CD4-positive, alpha-beta T cell (primary cell): ENCODE measurements around the gene CSRP1. TPM values are rescaled to one million over a fixed set of nuclear protein-coding genes. Genes with fewer than 3 reads are reported as not detected.

ENCODE experiments used
- ATAC-seq: fragments of 200-7000 bp; cut with Tn5 transposase; one replicate; pipeline ENCODE4 v1.10.0; 2022; ENCODE audit warnings: mild to moderate bottlenecking; ENCODE audit not compliant: poor library complexity
- CTCF ChIA-PET: fragments of 350-600 bp; sonication (Branson Sonifier 250); formaldehyde crosslinking; loops from one replicate; lab custom pipeline; 2021; ENCODE audit warnings: antibody characterized with exemption, inconsistent platforms; lab: Charles Lee
- POLR2A ChIA-PET: fragments of 350-600 bp; sonication (Branson Sonifier 250); formaldehyde crosslinking; loops from one replicate; lab custom pipeline; 2021; ENCODE audit warnings: antibody characterized with exemption, inconsistent platforms; lab: Charles Lee
- DNase-seq, 14 experiments: peaks; one replicate each; pipeline ENCODE4 v3.0.0-alpha.2; 2013 to 2020; ENCODE audit warnings: mixed read lengths in 2 of 14
- H3K27ac ChIP-seq, 2 donors: one replicate each; pipeline versions ENCODE4 v1.5.1 to v1.7.0; 2013; ENCODE audit warnings: low read length in 2 of 2, low read depth in 1 of 2, mild to moderate bottlenecking in 1 of 2
- H3K27me3 ChIP-seq, 2 experiments: 1 replicate in 1 of 2; 2 replicates in 1 of 2; pipeline versions ENCODE4 v1.6.1 to v1.7.0; 2013; ENCODE audit warnings: low read length in 2 of 2, control low read depth in 1 of 2, mild to moderate bottlenecking in 1 of 2, moderate library complexity in 1 of 2; ENCODE audit not compliant: insufficient read depth in 2 of 2, control insufficient read depth in 1 of 2
- H3K36me3 ChIP-seq: one replicate; pipeline ENCODE4 v1.6.1; 2013; ENCODE audit warnings: low read length, control low read depth; ENCODE audit not compliant: insufficient read depth
- H3K4me1 ChIP-seq: one replicate; pipeline ENCODE4 v1.6.1; 2013; ENCODE audit warnings: low read length, control low read depth; ENCODE audit not compliant: insufficient read depth
- H3K4me3 ChIP-seq: one replicate; pipeline ENCODE4 v1.5.1; 2013; ENCODE audit warnings: mild to moderate bottlenecking, low read length, moderate library complexity
- H3K9me3 ChIP-seq, 2 experiments: 1 replicate in 1 of 2; 2 replicates in 1 of 2; pipeline versions ENCODE4 v1.6.1 to v1.7.0; 2013; ENCODE audit warnings: low read length in 2 of 2, mild to moderate bottlenecking in 2 of 2, control low read depth in 1 of 2, moderate library complexity in 1 of 2; ENCODE audit not compliant: control insufficient read depth in 1 of 2, insufficient read depth in 1 of 2
- H3K27ac Mint-ChIP-seq: one replicate; pipeline ENCODE4 v1.8.0; 2020; ENCODE audit warnings: mixed read lengths
- H3K27me3 Mint-ChIP-seq: one replicate; pipeline ENCODE4 v1.8.0; 2021; ENCODE audit warnings: mixed read lengths
- H3K36me3 Mint-ChIP-seq: one replicate; pipeline ENCODE4 v1.8.0; 2021; ENCODE audit warnings: low read depth, mixed read lengths
- H3K4me1 Mint-ChIP-seq: one replicate; pipeline ENCODE4 v1.8.0; 2021; ENCODE audit warnings: low read depth, mixed read lengths
- H3K4me3 Mint-ChIP-seq: one replicate; pipeline ENCODE4 v1.8.0; 2020; ENCODE audit warnings: mild to moderate bottlenecking, mixed read lengths
- H3K9me3 Mint-ChIP-seq: one replicate; pipeline ENCODE4 v1.8.0; 2020; ENCODE audit warnings: mixed read lengths
- intact Hi-C, 2 experiments: fragments of 100-400 bp; cut with DNase I in 1 of 2; cut with micrococcal nuclease in 1 of 2; formaldehyde crosslinking; loops; one replicate each; pipeline versions ENCODE4 v1.15.1 to v1.9.0; 2023 to 2025; cut with DNase I, micrococcal nuclease
- total RNA-seq, 174 experiments: library from RNA in 2 of 174; stranded (reverse) in 2 of 174; gene quantifications; one replicate each; pipeline ENCODE4 v1.2.3 and lab custom pipeline; 2021 to 2026
- TF ChIP-seq, protein P1 (sequence below): fragments of 200-600 bp; IDR thresholded peaks from one replicate; pipeline ENCODE4 v1.8.0; 2022; ENCODE audit warnings: antibody characterized with exemption, mild to moderate bottlenecking

CSRP1 gene
- total RNA-seq, 2 experiments from 2014 or later, result 34.8 to 39.9 TPM

DNA sequence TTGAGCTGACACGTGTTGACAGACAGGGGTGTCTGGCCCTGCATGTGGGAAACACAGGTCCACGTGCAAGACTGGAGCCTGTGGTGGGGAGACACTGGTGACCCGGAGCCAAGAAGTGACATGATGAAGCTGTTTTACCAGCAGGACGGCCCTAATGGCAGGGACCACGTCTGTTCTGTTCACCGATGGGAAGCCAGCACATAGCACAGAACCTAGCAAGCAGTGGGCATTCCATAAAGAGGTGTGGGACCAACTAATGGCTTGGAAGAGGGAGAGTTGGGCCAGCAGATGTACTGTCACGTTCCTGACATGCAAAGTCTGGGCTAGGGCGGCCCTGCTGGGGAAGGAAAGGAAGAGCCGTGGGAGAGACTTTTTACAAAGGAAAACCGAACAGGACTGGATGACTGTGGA lies 47.3 kb upstream of the CSRP1 start:
- ChIA-PET POLR2A (no interaction called here), CTCF (no interaction called here)
- H3K27me3 Mint-ChIP-seq, result no peaks in the 10 kb centered on the region
- ATAC-seq, result no peak
- no peaks in the 10 kb centered on the region for H3K9me3 Mint-ChIP-seq
- Histone ChIP-seq H3K27me3 (no peaks in the 10 kb centered on the region), H3K4me3 (no peak overlapping the region), H3K9me3 (no peaks in the 10 kb centered on the region), H3K36me3 (no peaks in the 10 kb centered on the region), H3K4me1 (no peaks in the 10 kb centered on the region), H3K27ac (no peak overlapping the region)
- TF ChIP-seq, protein P1, sequence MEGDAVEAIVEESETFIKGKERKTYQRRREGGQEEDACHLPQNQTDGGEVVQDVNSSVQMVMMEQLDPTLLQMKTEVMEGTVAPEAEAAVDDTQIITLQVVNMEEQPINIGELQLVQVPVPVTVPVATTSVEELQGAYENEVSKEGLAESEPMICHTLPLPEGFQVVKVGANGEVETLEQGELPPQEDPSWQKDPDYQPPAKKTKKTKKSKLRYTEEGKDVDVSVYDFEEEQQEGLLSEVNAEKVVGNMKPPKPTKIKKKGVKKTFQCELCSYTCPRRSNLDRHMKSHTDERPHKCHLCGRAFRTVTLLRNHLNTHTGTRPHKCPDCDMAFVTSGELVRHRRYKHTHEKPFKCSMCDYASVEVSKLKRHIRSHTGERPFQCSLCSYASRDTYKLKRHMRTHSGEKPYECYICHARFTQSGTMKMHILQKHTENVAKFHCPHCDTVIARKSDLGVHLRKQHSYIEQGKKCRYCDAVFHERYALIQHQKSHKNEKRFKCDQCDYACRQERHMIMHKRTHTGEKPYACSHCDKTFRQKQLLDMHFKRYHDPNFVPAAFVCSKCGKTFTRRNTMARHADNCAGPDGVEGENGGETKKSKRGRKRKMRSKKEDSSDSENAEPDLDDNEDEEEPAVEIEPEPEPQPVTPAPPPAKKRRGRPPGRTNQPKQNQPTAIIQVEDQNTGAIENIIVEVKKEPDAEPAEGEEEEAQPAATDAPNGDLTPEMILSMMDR, result no peak
- DNase-seq, result no peak
- no peak overlapping the region for H3K4me3 Mint-ChIP-seq
- H3K27ac Mint-ChIP-seq, result no peak overlapping the region
- no peaks in the 10 kb centered on the region for H3K36me3 Mint-ChIP-seq
- intact Hi-C loops, result no loop called here
- H3K4me1 Mint-ChIP-seq, result no peaks in the 10 kb centered on the region

DNA sequence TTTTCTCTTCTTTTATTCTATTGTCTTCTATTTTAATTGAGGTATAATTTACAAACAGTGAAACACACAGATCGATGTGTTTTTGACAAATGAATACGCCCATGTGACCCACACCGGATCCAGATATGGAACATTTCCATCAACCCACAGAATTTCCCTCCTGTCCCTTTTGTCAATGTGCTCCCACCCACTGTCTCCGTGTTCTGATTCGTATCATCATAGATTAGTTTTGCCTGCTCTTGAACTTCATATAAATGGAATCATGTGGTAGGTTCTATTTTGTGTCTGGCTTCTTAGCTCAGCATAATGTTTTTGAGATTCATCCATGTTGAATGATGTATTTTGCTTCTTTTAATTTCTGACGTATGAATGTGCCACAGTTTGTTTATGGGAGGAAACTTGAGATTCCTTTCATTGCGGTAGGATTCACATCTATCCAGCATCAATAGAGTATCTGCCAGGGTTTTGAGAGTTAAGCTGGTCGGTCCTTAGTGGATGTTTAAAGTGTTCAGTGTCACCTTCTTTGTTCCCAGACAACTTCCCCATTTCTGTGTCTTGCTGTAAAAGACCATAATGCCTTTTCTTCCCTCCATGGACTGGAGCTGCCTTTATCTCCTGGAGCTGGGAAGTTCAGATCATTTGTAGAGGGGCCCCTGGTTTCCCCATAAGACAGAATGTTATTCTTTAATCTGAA lies 46.7 kb upstream of the CSRP1 start:
- no peak overlapping the region for H3K4me3 Mint-ChIP-seq
- H3K36me3 Mint-ChIP-seq, result no peaks in the 10 kb centered on the region
- no peaks in the 10 kb centered on the region for H3K9me3 Mint-ChIP-seq
- POLR2A ChIA-PET, result no interaction called here
- intact Hi-C loops, result no loop called here
- ATAC-seq (no peak), DNase-seq (no peak)
- no peaks in the 10 kb centered on the region for H3K4me1 ChIP-seq
- H3K9me3 ChIP-seq, result no peaks in the 10 kb centered on the region
- no peaks in the 10 kb centered on the region for H3K27me3 ChIP-seq
- no peak overlapping the region for H3K27ac Mint-ChIP-seq
- no peaks in the 10 kb centered on the region for H3K4me1 Mint-ChIP-seq
- no peaks in the 10 kb centered on the region for H3K36me3 ChIP-seq
- TF ChIP-seq, protein P1, result no peak
- no peak overlapping the region for H3K4me3 ChIP-seq
- no peaks in the 10 kb centered on the region for H3K27me3 Mint-ChIP-seq
- CTCF ChIA-PET, result no interaction called here
- H3K27ac ChIP-seq, result no peak overlapping the region

DNA sequence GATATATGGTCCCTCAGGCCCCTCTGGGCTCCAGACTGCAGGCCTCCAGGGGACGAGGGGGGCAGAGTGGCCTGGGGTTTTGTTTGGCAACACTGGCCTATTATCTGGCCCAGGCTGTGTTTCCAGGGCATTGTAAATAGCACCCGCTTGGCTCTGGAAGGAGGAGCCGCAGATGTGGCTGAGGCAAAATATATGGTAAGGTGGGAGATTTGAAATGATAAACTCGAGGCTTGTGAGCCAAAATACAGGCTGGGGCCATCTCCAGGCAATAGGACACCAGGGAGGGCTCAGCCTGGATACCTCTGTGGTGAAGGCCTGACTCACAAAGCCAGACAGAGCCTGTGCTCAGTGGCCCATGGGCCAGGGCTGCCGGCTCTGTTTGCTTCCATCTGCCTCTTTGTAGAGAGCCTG lies 46.0 kb upstream of the CSRP1 start:
- Mint-ChIP-seq H3K4me1 (no peaks in the 10 kb centered on the region), H3K4me3 (no peak overlapping the region), H3K27ac (no peak overlapping the region), H3K27me3 (no peaks in the 10 kb centered on the region), H3K36me3 (no peaks in the 10 kb centered on the region), H3K9me3 (no peaks in the 10 kb centered on the region)
- ChIA-PET POLR2A (no interaction called here), CTCF (no interaction called here)
- H3K4me3 ChIP-seq, result no peak overlapping the region
- intact Hi-C loops, result no loop called here
- DNase-seq, result no peak
- no peaks in the 10 kb centered on the region for H3K27me3 ChIP-seq
- H3K9me3 ChIP-seq, result no peaks in the 10 kb centered on the region
- no peak overlapping the region for H3K27ac ChIP-seq
- H3K4me1 ChIP-seq, result no peaks in the 10 kb centered on the region
- ATAC-seq, result no peak
- H3K36me3 ChIP-seq, result no peaks in the 10 kb centered on the region
- TF ChIP-seq, protein P1, result no peak
